Measurements from ENCODE around the gene CD79B. TPM values are rescaled to one million over a fixed set of nuclear protein-coding genes. Genes with fewer than 3 reads are reported as not detected.

Gene CD79B
- total and polyA plus RNA-seq, 9 donors = 1.8 to 4.3 (median 2.5) TPM

DNA sequence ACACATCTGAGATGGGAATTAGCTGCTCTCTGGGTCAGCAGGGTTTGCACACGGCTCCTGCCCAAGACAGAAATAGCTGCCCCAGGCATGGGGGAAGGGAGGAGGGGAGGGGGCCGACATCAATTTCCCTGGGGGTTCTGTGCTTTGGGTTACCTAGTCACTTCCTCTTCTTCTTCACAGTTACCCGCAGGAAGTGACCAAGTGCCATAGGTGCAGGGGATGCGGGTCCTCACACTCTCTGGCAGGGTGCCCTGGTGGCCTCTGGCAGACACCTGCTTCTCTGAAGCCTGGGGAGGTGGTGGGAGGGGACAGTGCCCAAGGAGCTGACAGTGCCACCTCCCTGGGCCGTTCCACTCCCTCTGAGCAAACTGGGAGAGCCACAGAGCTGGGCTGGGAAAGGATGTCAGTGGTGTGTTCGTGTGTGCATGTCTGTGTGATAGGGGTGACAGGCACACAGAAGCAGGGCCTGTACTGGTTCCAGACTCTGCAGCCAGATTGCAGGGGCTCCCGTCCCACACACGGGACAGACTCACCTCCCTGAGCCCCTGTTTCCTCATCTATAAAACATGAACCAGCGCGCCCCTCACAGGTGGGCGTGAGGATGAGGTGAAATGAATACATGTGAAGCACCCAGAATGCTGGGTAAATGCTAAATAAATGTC, 22.4 kb upstream of the CD79B start:
- peaks cover 34% of the 10 kb centered on the region for H3K36me3 ChIP-seq (ENCODE audit: control insufficient read depth, insufficient read depth, low read length)
- H3K27ac ChIP-seq (ENCODE audit: low read length) = peak overlapping the region; percentile 74
- WGBS (ENCODE audit: insufficient coverage) = 53% methylated on average over 4 of the region's 11 CpGs
- H3K27me3 ChIP-seq (ENCODE audit: control insufficient read depth, insufficient read depth, low read length) = no peaks in the 10 kb centered on the region
- peaks cover 59% of the 10 kb centered on the region for H3K4me1 ChIP-seq (ENCODE audit: control insufficient read depth, insufficient read depth, low read length)
- peak; percentile 45 for DNase-seq
- no peak overlapping the region for H3K4me3 ChIP-seq (ENCODE audit: low read length)
- no peaks in the 10 kb centered on the region for H3K9me3 ChIP-seq (replicated peaks; ENCODE audit: control insufficient read depth, low read depth, low read length)

DNA sequence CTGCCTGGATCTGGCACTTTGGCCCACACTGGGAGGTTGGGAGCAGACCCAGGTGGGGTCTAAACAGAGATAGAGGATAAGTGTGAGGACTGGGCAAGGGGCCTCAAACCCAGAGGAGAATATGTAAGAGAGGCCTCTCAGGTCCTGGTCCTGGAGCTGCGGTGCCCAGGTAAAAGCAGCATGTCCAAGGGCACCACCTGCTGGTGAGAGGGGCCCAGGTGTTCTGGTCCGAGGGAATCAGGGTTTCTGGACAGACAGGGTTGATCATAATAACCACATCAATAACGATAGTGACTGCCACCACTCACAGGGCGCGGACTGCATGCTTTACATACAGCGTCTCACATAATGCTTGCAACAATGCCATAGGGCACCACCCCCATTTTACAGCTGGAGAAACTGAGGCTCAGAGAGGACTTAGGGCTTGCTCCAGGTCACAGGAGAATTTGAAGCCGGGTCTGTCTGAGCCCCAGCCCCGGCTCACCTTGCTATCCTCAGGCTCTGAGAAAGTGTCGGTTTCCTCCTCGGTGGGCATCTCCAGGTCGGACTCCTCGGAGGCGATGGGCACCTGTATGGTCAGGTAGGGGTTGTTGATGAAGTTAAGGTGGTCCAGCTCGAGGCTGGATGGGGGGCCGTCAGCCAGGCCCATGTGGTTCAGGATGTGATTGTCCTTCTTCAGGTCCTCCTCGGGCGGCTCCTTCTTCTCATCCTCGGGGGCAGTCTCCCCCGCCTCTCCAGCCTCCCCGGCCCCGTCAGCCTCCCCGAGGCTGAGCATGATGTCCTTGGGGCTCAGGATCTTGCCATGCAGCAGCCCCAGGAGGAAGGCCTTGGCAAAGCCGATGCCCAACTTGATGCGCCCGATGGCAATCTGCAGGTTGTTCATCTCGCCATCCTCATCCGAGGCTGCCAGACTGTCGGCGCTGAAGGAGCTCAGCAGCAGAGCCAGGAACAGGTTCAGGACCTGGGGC, 19.1 kb upstream of the CD79B start:
- Histone ChIP-seq H3K9me3 (replicated peaks; ENCODE audit: control insufficient read depth, low read depth, low read length) (no peaks in the 10 kb centered on the region), H3K4me1 (ENCODE audit: control insufficient read depth, insufficient read depth, low read length) (peaks cover 59% of the 10 kb centered on the region), H3K4me3 (ENCODE audit: low read length) (no peak overlapping the region), H3K36me3 (ENCODE audit: control insufficient read depth, insufficient read depth, low read length) (peaks cover 39% of the 10 kb centered on the region), H3K27ac (ENCODE audit: low read length) (peak overlapping the region; percentile 69), H3K27me3 (ENCODE audit: control insufficient read depth, insufficient read depth, low read length) (no peaks in the 10 kb centered on the region)
- DNase-seq = no peak
- 89% methylated on average over 29 of the region's 29 CpGs for WGBS (ENCODE audit: insufficient coverage)

DNA sequence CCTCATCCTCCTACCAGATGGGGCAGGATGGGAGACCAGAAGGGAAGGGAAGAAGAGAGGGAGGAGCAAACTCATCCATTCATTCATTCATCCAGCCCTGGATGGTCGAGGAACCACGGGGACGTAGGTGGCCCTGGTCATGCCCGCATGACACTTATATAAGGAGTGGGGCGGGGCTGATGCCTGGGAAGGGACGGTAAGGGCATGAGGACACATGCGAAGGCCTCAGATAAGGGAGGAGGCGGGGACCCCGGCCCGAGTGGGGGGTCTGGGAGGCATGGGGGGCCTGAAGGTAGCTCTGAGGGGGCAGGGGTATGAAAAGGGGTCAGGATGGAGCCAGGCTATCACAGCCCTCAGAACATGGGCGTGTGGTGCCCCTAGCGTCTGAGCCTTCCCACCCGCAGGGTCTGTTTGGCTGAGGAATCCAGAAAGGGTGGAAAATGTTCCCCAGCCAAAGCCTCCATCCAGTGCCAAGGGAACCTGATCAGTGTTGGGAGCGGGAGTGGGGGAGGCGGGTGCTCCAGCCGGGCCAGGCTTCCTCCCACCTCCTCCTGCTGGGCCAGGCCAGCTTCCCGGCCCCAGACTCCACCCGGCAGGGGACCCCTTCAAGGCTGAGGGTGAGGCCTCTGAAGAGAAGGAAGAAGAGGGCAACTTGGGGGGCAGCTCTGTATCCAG, 17.6 kb upstream of the CD79B start:
- 47% methylated on average over 12 of the region's 18 CpGs for WGBS (ENCODE audit: insufficient coverage)
- H3K4me1 ChIP-seq (ENCODE audit: control insufficient read depth, insufficient read depth, low read length) = peaks cover 44% of the 10 kb centered on the region
- H3K27ac ChIP-seq (ENCODE audit: low read length) = peak overlapping the region; percentile 69
- H3K27me3 ChIP-seq (ENCODE audit: control insufficient read depth, insufficient read depth, low read length) = no peaks in the 10 kb centered on the region
- DNase-seq = peak; percentile 71
- peaks cover 38% of the 10 kb centered on the region for H3K36me3 ChIP-seq (ENCODE audit: control insufficient read depth, insufficient read depth, low read length)
- no peak overlapping the region for H3K4me3 ChIP-seq (ENCODE audit: low read length)
- H3K9me3 ChIP-seq (replicated peaks; ENCODE audit: control insufficient read depth, low read depth, low read length) = no peaks in the 10 kb centered on the region

DNA sequence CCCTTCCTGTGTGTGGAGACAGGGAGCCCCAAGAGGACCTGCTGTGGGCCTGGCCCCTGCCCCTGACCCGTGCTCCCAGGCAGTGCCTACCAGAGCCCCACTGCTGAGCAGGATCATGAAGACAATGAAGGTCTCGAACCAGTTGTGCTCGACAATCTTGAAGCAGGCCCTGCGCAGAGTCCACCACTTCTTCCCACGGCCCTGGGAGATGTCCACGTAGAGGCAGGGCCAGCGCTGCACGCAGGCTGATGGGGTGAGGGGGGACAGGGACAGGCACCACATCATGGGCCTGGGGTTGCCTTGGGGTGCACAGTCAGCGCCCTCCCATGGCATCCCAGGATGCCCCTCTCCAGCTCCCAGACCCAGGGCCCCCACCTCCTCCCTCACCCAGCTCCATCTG, 16.4 kb upstream of the CD79B start:
- no peak overlapping the region for H3K27ac ChIP-seq (ENCODE audit: low read length)
- peaks cover 45% of the 10 kb centered on the region for H3K36me3 ChIP-seq (ENCODE audit: control insufficient read depth, insufficient read depth, low read length)
- H3K9me3 ChIP-seq (replicated peaks; ENCODE audit: control insufficient read depth, low read depth, low read length) = no peaks in the 10 kb centered on the region
- no peaks in the 10 kb centered on the region for H3K27me3 ChIP-seq (ENCODE audit: control insufficient read depth, insufficient read depth, low read length)
- peaks cover 33% of the 10 kb centered on the region for H3K4me1 ChIP-seq (ENCODE audit: control insufficient read depth, insufficient read depth, low read length)
- WGBS (ENCODE audit: insufficient coverage) = 84% methylated on average over 8 of the region's 9 CpGs
- DNase-seq = no peak
- no peak overlapping the region for H3K4me3 ChIP-seq (ENCODE audit: low read length)

DNA sequence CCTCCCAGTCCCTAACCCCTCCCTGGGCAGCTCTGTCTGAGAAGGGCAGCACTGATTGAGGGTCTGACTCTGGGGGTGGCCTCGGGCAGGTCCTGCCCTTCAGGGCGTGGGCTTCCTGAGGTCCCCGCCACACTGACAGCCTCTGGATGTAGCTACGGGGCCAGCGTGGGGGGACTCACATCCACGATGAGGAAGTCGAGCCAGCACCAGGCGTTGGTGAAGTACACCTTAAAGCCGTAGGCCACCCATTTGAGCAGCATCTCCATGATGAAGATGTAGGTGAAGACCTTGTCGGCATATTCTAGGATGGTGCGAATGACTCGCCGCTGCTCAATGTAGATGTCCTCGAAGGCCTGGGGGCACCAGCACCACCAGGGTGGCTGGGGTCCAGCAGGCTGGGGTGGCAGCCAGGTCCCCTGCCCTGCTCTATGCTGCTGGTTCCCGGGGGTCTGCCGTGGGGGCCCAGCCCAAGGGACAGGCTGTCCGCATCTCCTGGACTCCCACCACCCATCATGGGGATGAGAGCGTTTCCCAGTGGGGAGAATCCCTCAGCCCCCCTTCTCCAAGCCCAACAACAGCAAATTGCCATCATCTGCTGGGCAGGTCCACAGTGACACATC, 15.7 kb upstream of the CD79B start:
- H3K4me1 ChIP-seq (ENCODE audit: control insufficient read depth, insufficient read depth, low read length) = peaks cover 32% of the 10 kb centered on the region
- H3K36me3 ChIP-seq (ENCODE audit: control insufficient read depth, insufficient read depth, low read length) = peaks cover 49% of the 10 kb centered on the region
- WGBS (ENCODE audit: insufficient coverage) = 76% methylated on average over 18 of the region's 18 CpGs
- H3K27ac ChIP-seq (ENCODE audit: low read length) = no peak overlapping the region
- no peak overlapping the region for H3K4me3 ChIP-seq (ENCODE audit: low read length)
- H3K9me3 ChIP-seq (replicated peaks; ENCODE audit: control insufficient read depth, low read depth, low read length) = no peaks in the 10 kb centered on the region
- no peak for DNase-seq
- no peaks in the 10 kb centered on the region for H3K27me3 ChIP-seq (ENCODE audit: control insufficient read depth, insufficient read depth, low read length)

DNA sequence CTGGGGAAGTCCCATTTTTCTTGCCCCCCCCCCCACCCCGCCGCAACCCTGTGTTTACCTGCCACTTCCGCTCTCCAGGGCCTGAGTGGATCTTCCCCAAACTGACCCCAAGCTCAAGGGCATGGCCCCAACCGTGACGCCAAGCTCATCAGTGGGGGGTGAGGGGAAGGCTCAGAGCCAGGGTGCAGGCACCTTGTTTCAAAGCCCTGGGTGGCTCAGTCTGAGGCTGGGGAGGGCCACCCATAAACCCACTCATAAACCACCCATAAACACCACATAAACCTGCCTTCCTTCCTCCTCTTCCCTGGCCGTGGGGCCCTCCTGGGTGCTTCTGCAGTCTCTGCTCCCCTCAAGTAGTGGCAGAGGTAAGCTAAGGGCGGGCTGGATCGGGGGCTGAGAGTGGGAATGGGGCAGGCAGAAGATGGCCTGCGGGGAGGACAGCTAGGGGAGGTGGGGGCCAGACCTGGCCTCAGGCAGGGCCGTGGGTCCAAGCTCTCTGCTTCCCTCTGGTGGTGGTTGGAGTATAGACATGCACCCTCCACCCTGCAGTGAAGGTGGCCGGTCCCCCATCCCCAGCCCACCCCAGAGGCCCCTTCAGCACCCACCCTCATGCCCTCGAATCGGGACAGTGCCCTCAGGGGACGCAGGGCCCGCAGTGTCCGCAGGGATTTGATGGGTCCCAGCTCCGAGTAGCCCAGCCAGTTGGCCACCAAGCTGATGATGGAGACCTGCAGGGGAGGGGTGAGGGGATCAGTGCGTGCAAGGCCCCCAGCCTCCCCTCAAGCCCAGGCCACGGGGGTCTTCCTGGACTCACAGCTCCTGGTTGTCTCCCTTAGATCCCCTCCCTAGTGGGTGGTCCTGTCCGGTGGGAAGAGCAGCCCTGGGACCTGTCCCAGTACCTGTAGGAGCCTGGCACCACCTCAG, 14.6 kb upstream of the CD79B start:
- H3K27ac ChIP-seq (ENCODE audit: low read length) = no peak overlapping the region
- DNase-seq = peak; percentile 41
- no peaks in the 10 kb centered on the region for H3K27me3 ChIP-seq (ENCODE audit: control insufficient read depth, insufficient read depth, low read length)
- H3K4me1 ChIP-seq (ENCODE audit: control insufficient read depth, insufficient read depth, low read length) = peaks cover 32% of the 10 kb centered on the region
- no peak overlapping the region for H3K4me3 ChIP-seq (ENCODE audit: low read length)
- 28% methylated on average over 6 of the region's 20 CpGs for WGBS (ENCODE audit: insufficient coverage)
- H3K9me3 ChIP-seq (replicated peaks; ENCODE audit: control insufficient read depth, low read depth, low read length) = no peaks in the 10 kb centered on the region
- H3K36me3 ChIP-seq (ENCODE audit: control insufficient read depth, insufficient read depth, low read length) = peaks cover 52% of the 10 kb centered on the region

DNA sequence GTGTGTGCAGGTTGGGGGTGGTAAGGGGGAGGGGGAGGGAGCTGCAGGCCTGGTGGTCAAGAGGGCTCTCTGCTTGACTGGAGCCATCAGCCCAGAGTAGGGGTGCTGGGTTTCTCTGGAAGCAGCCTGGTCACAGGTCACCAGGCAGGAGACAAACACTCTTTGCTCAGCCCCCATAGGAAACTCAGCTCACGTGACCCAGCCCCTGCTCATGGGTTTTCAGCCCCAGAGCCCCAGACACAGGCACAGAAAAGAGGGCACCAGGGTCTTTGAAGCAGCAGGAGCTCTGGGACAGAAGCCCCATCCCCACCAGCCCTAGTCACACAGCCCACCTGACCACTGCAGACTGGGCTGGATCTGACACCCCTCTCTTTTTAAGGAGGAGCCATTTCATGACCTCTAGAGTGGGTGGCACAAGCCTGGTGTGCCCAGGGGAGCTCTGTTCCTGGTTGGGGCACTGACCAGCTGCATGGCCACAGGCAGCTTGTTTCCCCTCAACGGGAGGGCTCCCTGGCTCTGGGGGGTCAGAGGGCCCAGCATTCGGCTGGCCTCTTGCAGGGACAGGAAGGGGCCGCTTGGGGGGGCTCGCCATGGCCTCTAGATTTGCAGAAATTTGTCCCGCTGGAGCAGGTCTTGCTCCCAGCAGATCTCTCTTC, 13.8 kb upstream of the CD79B start:
- Histone ChIP-seq H3K36me3 (ENCODE audit: control insufficient read depth, insufficient read depth, low read length) (peaks cover 60% of the 10 kb centered on the region), H3K4me1 (ENCODE audit: control insufficient read depth, insufficient read depth, low read length) (peaks cover 32% of the 10 kb centered on the region), H3K9me3 (replicated peaks; ENCODE audit: control insufficient read depth, low read depth, low read length) (no peaks in the 10 kb centered on the region), H3K4me3 (ENCODE audit: low read length) (no peak overlapping the region), H3K27me3 (ENCODE audit: control insufficient read depth, insufficient read depth, low read length) (no peaks in the 10 kb centered on the region), H3K27ac (ENCODE audit: low read length) (no peak overlapping the region)
- DNase-seq = no peak
- 69% methylated on average over 6 of the region's 6 CpGs for WGBS (ENCODE audit: insufficient coverage)

DNA sequence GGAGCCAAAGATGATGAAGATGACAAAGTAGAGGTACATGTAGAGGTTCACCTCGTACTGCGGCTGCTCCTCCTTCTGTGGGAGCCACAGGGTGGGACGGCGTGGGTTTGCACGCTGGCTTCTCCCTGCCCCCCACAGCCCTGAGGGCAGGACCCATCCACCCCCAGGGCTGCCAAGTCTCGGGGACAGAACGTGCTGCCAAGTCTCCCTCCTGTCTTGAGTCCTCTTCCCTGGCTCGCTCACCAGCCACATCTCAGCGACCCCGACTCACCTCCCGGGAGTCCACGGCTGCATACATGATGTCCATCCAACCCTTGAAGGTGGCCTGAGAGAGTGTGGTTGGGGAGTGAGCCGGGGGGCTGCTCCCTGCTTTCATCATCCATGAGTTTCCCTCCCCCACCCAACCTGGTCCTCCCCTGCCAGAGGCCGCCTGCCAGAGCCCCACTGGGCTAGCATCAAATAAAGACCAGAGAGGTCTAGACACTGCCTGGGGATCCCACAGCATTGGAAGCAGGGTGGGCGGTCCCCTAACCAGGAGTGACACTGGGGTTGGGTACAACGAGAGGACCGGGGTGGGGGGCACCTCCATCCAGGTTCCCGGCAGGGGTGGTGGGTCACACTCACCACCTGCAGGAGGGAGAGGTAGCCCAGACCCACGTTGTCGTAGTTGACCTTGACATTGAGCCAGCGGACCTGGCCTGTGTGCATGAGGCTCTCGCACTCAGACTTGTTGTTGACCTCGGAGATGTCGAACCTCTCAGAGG, 12.8 kb upstream of the CD79B start:
- H3K9me3 ChIP-seq (replicated peaks; ENCODE audit: control insufficient read depth, low read depth, low read length) = no peaks in the 10 kb centered on the region
- DNase-seq = no peak
- WGBS (ENCODE audit: insufficient coverage) = 81% methylated on average over 18 of the region's 24 CpGs
- H3K36me3 ChIP-seq (ENCODE audit: control insufficient read depth, insufficient read depth, low read length) = peaks cover 70% of the 10 kb centered on the region
- H3K4me3 ChIP-seq (ENCODE audit: low read length) = no peak overlapping the region
- H3K4me1 ChIP-seq (ENCODE audit: control insufficient read depth, insufficient read depth, low read length) = peaks cover 22% of the 10 kb centered on the region
- H3K27ac ChIP-seq (ENCODE audit: low read length) = no peak overlapping the region
- H3K27me3 ChIP-seq (ENCODE audit: control insufficient read depth, insufficient read depth, low read length) = no peaks in the 10 kb centered on the region
